ENCODE data around the gene CD47.

CD47 gene

DNA sequence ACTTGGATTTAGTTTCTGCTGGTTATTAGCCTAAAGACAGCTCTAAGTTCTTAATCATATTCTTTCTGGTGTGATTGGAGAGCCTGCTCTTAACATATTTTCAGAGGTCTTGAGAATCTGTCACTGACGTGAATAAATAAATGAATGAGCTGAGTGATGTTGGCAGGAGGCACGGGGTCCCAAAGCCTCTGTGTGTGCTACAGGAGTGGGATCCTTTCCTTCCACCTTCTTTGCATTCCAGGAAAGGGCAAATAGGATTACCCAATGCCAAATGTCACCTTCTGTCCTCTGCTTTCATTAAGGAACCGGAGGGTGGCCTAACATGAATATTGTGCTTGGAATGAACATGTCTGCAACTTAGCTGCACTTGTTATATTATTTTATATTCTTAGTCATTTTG lies 53.1 kb downstream of the CD47 start:
- H3K27ac ChIP-seq, result no peak overlapping the region
- no peak for TF ChIP-seq ZFX (IDR thresholded peaks at IDR 0.05; ENCODE audit: borderline replicate concordance)
- TF ChIP-seq, protein P1, sequence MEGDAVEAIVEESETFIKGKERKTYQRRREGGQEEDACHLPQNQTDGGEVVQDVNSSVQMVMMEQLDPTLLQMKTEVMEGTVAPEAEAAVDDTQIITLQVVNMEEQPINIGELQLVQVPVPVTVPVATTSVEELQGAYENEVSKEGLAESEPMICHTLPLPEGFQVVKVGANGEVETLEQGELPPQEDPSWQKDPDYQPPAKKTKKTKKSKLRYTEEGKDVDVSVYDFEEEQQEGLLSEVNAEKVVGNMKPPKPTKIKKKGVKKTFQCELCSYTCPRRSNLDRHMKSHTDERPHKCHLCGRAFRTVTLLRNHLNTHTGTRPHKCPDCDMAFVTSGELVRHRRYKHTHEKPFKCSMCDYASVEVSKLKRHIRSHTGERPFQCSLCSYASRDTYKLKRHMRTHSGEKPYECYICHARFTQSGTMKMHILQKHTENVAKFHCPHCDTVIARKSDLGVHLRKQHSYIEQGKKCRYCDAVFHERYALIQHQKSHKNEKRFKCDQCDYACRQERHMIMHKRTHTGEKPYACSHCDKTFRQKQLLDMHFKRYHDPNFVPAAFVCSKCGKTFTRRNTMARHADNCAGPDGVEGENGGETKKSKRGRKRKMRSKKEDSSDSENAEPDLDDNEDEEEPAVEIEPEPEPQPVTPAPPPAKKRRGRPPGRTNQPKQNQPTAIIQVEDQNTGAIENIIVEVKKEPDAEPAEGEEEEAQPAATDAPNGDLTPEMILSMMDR (IDR thresholded peaks at IDR 0.05), result no peak

DNA sequence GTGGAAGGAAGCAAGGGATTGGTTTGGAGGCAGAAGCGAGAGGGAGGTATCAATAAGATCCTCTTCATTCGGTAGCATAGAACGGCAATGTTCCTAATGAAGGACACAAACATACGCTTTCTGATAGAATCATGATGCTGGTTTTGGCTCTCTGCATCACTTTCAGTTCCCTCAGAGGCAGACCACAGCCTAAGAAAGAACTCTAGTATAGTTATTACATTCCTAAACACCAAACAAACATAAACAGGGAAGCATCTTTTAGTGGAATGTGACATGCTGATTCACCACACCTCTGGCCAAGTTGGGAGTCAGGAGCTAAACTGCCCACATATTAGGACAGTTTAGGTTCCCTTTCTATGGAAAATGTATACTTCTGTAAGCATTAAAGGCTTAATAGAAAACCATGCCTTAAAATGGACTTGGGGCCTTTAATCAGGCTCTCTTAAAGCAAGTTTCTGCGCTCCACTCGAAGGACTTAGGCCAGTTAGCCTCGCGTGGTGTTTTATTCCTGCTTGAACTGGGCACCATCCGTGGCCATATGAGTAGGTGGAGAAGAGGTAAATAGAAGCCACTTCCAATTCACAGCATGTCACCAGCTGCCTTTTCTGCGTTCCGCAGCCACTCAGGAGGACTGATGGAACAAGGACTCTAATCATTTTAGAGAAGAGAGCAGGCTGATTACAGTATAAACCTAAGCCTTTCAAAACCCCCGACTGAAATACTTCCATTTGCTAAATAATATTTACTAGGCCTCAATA lies 53.7 kb downstream of the CD47 start:
- TF ChIP-seq, protein P1 (IDR thresholded peaks at IDR 0.05), result no peak
- no peak for TF ChIP-seq ZFX (IDR thresholded peaks at IDR 0.05; ENCODE audit: borderline replicate concordance)
- H3K27ac ChIP-seq, result no peak overlapping the region

DNA sequence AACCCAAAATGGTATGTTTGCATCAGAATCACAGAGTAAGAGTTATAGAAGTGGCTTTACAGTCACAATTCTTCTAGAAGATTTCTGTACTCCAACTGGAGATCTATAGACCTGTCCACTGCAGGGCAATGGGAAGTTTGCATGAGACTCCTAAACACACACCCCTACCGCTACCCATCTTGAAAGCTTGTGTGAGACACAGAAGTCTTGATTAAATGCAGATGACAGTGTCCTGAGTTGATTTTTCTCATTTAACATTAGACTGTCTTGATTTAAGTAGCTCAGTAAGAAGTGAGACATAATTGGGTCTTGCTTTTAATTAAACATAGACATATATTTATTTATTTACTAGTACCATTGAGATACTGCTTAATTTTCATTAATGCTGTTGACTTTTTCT lies 54.4 kb downstream of the CD47 start:
- TF ChIP-seq, protein P1 (IDR thresholded peaks at IDR 0.05), result no peak
- no peak for TF ChIP-seq ZFX (IDR thresholded peaks at IDR 0.05; ENCODE audit: borderline replicate concordance)
- H3K27ac ChIP-seq, result no peak overlapping the region

DNA sequence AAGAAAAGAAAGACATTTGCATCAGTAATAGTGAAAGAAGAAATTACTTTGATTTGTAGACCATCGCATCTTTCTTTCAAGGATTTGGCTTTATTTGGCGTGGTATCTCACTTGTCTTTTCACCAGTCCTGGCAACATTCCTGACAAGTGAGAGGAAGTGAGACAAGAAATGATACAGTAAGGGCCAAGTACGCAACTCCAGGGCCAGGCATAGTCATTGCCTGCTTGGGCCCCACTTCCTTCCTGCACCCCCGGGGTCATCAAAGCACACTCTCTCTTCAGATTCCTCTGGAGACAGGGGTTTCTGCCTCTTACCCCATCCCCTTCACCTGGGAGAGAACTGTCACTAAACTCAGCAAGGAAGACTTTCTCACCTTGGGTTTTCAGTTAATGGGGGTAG lies 55.1 kb downstream of the CD47 start:
- H3K27ac ChIP-seq, result no peak overlapping the region
- TF ChIP-seq, protein P1 (IDR thresholded peaks at IDR 0.05), result no peak
- no peak for TF ChIP-seq ZFX (IDR thresholded peaks at IDR 0.05; ENCODE audit: borderline replicate concordance)

DNA sequence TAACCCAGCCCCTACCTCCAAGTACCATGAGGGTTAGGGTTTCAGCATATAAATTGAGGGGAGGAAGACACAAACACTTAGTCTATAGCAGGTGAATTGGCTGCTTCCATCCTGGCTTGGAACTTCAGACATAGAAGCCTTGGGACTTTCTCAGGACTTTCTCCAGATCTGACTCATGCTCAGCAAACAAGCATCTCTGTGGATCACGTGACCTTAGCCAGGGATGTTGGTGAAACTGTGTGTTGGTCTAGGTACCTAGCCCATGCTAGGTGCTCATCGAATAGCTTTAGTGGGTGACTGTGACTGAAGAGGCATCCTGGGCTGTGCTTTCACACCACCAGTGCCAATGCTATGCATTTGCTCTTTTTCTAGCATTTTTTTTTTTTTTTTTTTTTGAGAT lies 58.9 kb downstream of the CD47 start:
- no peak for TF ChIP-seq ZFX (IDR thresholded peaks at IDR 0.05; ENCODE audit: borderline replicate concordance)
- TF ChIP-seq, protein P1 (IDR thresholded peaks at IDR 0.05), result no peak
- no peak overlapping the region for H3K27ac ChIP-seq

DNA sequence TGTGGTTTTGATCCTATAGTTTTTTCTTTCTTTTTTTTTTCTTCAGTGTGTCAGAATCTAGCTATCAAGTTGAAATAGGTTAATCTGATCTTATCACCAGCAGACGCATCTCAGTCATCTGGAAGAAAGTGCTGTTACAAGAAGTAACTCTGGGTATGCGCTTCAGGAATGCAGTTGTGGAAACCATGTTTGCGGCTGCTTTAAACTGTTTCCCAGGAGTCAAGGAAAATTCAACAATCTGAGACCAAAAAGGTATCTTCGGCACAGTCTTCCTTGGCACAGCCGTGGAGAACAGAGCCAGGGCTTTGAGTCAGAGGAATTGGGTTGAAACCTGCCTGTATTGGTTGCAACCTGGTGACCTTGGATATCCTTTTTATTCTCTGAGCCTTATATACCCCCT lies 59.9 kb downstream of the CD47 start:
- TF ChIP-seq, protein P1 (IDR thresholded peaks at IDR 0.05), result no peak
- no peak for TF ChIP-seq ZFX (IDR thresholded peaks at IDR 0.05; ENCODE audit: borderline replicate concordance)
- H3K27ac ChIP-seq, result no peak overlapping the region

DNA sequence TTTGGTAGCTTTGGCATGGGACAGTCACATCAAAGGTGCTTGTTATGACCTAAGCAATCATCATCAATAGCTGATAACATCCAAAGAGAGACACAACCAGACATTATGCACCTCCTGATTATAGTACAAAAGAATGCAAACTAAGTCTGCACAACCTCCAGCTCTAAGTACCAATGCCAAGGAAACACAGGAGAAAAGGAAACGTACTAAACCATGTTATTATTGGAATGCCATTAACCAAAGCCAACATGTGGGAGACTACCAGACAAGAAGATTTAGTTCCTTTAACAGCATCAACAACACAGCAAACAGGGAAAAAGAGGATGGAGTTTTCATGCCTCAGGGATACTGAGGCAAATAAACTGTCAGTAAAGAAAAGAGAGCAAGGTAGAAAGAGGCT lies 61.4 kb downstream of the CD47 start:
- TF ChIP-seq, protein P1 (IDR thresholded peaks at IDR 0.05), result no peak
- no peak for TF ChIP-seq ZFX (IDR thresholded peaks at IDR 0.05; ENCODE audit: borderline replicate concordance)

More for the DNA sequence above, 61.4 kb downstream of the CD47 start:
- H3K27ac ChIP-seq, result no peak overlapping the region

Measured in 22Rv1 (cell line).